SK-N-SH (cell line): ENCODE measurements around the gene CAPSL. TPM values are rescaled to one million over a fixed set of nuclear protein-coding genes. Genes with fewer than 3 reads are reported as not detected.

ENCODE experiments used
- CTCF ChIA-PET: fragments of 300-600, 350-600 bp; formaldehyde crosslinking; extraction: SDS; loops from one replicate; lab custom pipeline; 2021; lab: Yijun Ruan, JAX
- POLR2A ChIA-PET: fragments of 350-600 bp; sonication (Branson Sonifier 250); formaldehyde crosslinking; extraction: SDS; loops from one replicate; lab custom pipeline; 2020; ENCODE audit warnings: antibody characterized with exemption, inconsistent platforms; lab: Yijun Ruan, JAX
- DNase-seq: peaks from one replicate; pipeline ENCODE4 v3.0.0; 2012
- H2AFZ ChIP-seq: fragments of 200-600 bp; sonication (generic); 2 replicates; pipeline ENCODE4 v1.8.1; 2016; ENCODE audit warnings: antibody characterized with exemption, mild to moderate bottlenecking, low read depth
- H3F3A ChIP-seq: fragments of 200-600 bp; sonication (generic); replicated peaks from 2 replicates; pipeline ENCODE3; 2016; ENCODE audit warnings: antibody characterized with exemption, mild to moderate bottlenecking; ENCODE audit not compliant: insufficient read depth
- H3K27ac ChIP-seq, 2 experiments: fragments of 200-500 bp in 1 of 2; fragments of 200-600 bp in 1 of 2; sonication (Bioruptor generic) in 1 of 2; sonication (generic), shearing (Covaris generic) in 1 of 2; 2 replicates each; pipeline versions ENCODE4 v1.5.1 to v1.6.1; 2014 to 2016; ENCODE audit warnings: low read depth in 2 of 2, inconsistent platforms in 1 of 2, low read length in 1 of 2, mild to moderate bottlenecking in 1 of 2, mixed read lengths in 1 of 2
- H3K27me3 ChIP-seq: fragments of 200-600 bp; sonication (generic), shearing (Covaris generic); 2 replicates; pipeline ENCODE4 v1.6.1; 2016; ENCODE audit warnings: mixed run types; ENCODE audit not compliant: insufficient read depth
- H3K36me3 ChIP-seq, 2 experiments: fragments of 200-500 bp in 1 of 2; fragments of 200-600 bp in 1 of 2; sonication (Bioruptor generic) in 1 of 2; sonication (generic) in 1 of 2; replicated peaks in 1 of 2; 2 replicates each; pipeline versions ENCODE3 to v1.5.1; 2014 to 2016; ENCODE audit warnings: low read length in 1 of 2, mild to moderate bottlenecking in 1 of 2; ENCODE audit not compliant: insufficient read depth in 2 of 2, control insufficient read depth in 1 of 2
- H3K4me1 ChIP-seq, 2 experiments: fragments of 200-500 bp in 1 of 2; fragments of 200-600 bp in 1 of 2; sonication (Bioruptor generic) in 1 of 2; sonication (generic), shearing (Covaris generic) in 1 of 2; 2 replicates each; pipeline versions ENCODE4 v1.5.1 to v1.6.1; 2014 to 2016; ENCODE audit warnings: low read depth in 1 of 2, low read length in 1 of 2, mixed run types in 1 of 2; ENCODE audit not compliant: insufficient read depth in 2 of 2, control insufficient read depth in 1 of 2
- H3K4me2 ChIP-seq: fragments of 200-600 bp; sonication (generic), shearing (Covaris generic); 2 replicates; pipeline ENCODE4 v1.6.1; 2017; ENCODE audit warnings: mixed run types
- H3K4me3 ChIP-seq, 2 experiments: fragments of 200-500 bp in 1 of 2; fragments of 200-600 bp in 1 of 2; sonication (Bioruptor generic) in 1 of 2; sonication (generic), shearing (Covaris generic) in 1 of 2; 2 replicates each; pipeline versions ENCODE4 v1.5.1 to v1.8.1; 2014 to 2016; ENCODE audit warnings: low read depth in 2 of 2, inconsistent platforms in 1 of 2, low read length in 1 of 2, mild to moderate bottlenecking in 1 of 2, mixed read lengths in 1 of 2, moderate library complexity in 1 of 2
- H3K79me2 ChIP-seq: fragments of 200-600 bp; sonication (generic); 2 replicates; pipeline ENCODE4 v1.8.1; 2017; ENCODE audit warnings: mild to moderate bottlenecking; ENCODE audit not compliant: insufficient read depth
- H3K9ac ChIP-seq: fragments of 200-600 bp; sonication (generic); 2 replicates; pipeline ENCODE4 v1.6.1; 2017; ENCODE audit warnings: mixed run types
- H3K9me2 ChIP-seq: fragments of 200-600 bp; sonication (generic); 2 replicates; pipeline ENCODE4 v1.6.1; 2017; ENCODE audit warnings: mixed run types
- H3K9me3 ChIP-seq: fragments of 200-600 bp; sonication (generic); 2 replicates; pipeline ENCODE4 v1.6.1; 2017; ENCODE audit warnings: mixed run types, mild to moderate bottlenecking, moderate library complexity
- H4K20me1 ChIP-seq: fragments of 200-600 bp; sonication (generic); 2 replicates; pipeline ENCODE4 v1.6.1; 2017; ENCODE audit warnings: mild to moderate bottlenecking, mixed run types; ENCODE audit not compliant: insufficient read depth
- CTCF ChIP-seq: fragments of 200-600 bp; sonication (generic); IDR thresholded peaks from 2 replicates; pipeline ENCODE4 v1.6.1; 2017; ENCODE audit warnings: antibody characterized with exemption, mild to moderate bottlenecking, moderate library complexity
- EP300 ChIP-seq, 2 experiments: IDR thresholded peaks; 2 replicates each; pipeline versions ENCODE4 v1.4.0 to v1.6.1; 2012; ENCODE audit warnings: borderline replicate concordance in 1 of 2, low read depth in 1 of 2, low read length in 1 of 2
- FOXM1 ChIP-seq: IDR thresholded peaks from 2 replicates; pipeline ENCODE4 v1.4.0; 2012; ENCODE audit warnings: low read depth, mild to moderate bottlenecking
- GATA2 ChIP-seq: sonication (generic); formaldehyde crosslinking; IDR thresholded peaks from 2 replicates; pipeline ENCODE4 v1.5.0; 2020; ENCODE audit warnings: mild to moderate bottlenecking, missing genetic modification reagents
- JUND ChIP-seq: IDR thresholded peaks from 2 replicates; pipeline ENCODE4 v1.4.0; 2012
- MAX ChIP-seq: IDR thresholded peaks from 2 replicates; pipeline ENCODE4 v1.4.0; 2012; ENCODE audit warnings: low read depth
- MEF2A ChIP-seq: IDR thresholded peaks from 2 replicates; pipeline ENCODE4 v1.4.0; 2012; ENCODE audit warnings: low read depth, borderline replicate concordance
- MXI1 ChIP-seq: IDR thresholded peaks from 2 replicates; pipeline ENCODE4 v1.6.1; 2012; ENCODE audit warnings: mild to moderate bottlenecking, low read depth, low read length, improper control_type of control experiment
- NFIC ChIP-seq: IDR thresholded peaks from 2 replicates; pipeline ENCODE4 v1.4.0; 2012; ENCODE audit warnings: borderline replicate concordance
- NRF1 ChIP-seq: IDR thresholded peaks from 2 replicates; pipeline ENCODE4 v1.6.1; 2012; ENCODE audit warnings: low read depth, mild to moderate bottlenecking, low read length
- POLR2AphosphoS5 ChIP-seq: IDR thresholded peaks from 2 replicates; pipeline ENCODE4 v1.6.1; 2012; ENCODE audit warnings: low read depth, low read length
- RCOR1 ChIP-seq: fragments of 150-350 bp; IDR thresholded peaks from 2 replicates; pipeline ENCODE4 v1.6.1; 2017; ENCODE audit warnings: antibody characterized with exemption, low read length
- REST ChIP-seq: IDR thresholded peaks from 2 replicates; pipeline ENCODE4 v1.6.1; 2012; ENCODE audit warnings: mild to moderate bottlenecking, low read depth, low read length, moderate library complexity
- RFX5 ChIP-seq: IDR thresholded peaks from 2 replicates; pipeline ENCODE4 v1.6.1; 2012; ENCODE audit warnings: mild to moderate bottlenecking, improper control_type of control experiment, low read length
- TAF1 ChIP-seq: IDR thresholded peaks from 2 replicates; pipeline ENCODE4 v1.6.1; 2012; ENCODE audit warnings: low read depth, mild to moderate bottlenecking, low read length, moderate library complexity, borderline replicate concordance
- TCF12 ChIP-seq: IDR thresholded peaks from 2 replicates; pipeline ENCODE4 v1.4.0; 2012
- ZBTB33 ChIP-seq: IDR thresholded peaks from 2 replicates; pipeline ENCODE4 v1.4.0; 2012; ENCODE audit warnings: low read depth, borderline replicate concordance
- whole genome bisulfite sequencing: methylation state at CpG from one replicate; pipeline ENCODE4 v1.1.6; 2017; ENCODE audit warnings: low lambda C conversion rate; 5-methylcytosine and 5-hydroxymethylcytosine counted together
- polyA plus RNA-seq, 3 experiments: library from polyadenylated mRNA; depleted of rRNA; stranded (reverse); fragments of >200 nt; gene quantifications; 2 replicates each; pipeline ENCODE4 v1.2.3, GENCODE V29; 2012
- TF ChIP-seq, protein P1 (sequence below): IDR thresholded peaks from 2 replicates; pipeline ENCODE4 v1.4.0; 2012; ENCODE audit warnings: low read depth, borderline replicate concordance
- TF ChIP-seq, protein P2 (sequence below): fragments of 150-350 bp; IDR thresholded peaks from 2 replicates; pipeline ENCODE4 v1.6.1; 2017; ENCODE audit warnings: antibody characterized with exemption, low read length, low read depth, borderline replicate concordance

CAPSL gene
- polyA plus RNA-seq, 1 of the 3 experiments (the other 2 are of a cell fraction) = 0.23 TPM

GRCh38 chr5:35956429-35956828 is 18.0 kb upstream of the CAPSL start:
- POLR2A ChIA-PET = no interaction called here
- Histone ChIP-seq H3K4me2 (no peak overlapping the region), H3K9me2 (no peaks in the 10 kb centered on the region), H3K4me1 (no peaks in the 10 kb centered on the region), H3K27me3 (no peaks in the 10 kb centered on the region; the same call in 1 of the 2 replicates), H3F3A (no peaks in the 10 kb centered on the region), H3K4me3 (no peak overlapping the region), H3K27ac (no peak overlapping the region), H3K9me3 (no peaks in the 10 kb centered on the region), H3K36me3 (no peaks in the 10 kb centered on the region), H2AFZ (no peak overlapping the region), H4K20me1 (no peaks in the 10 kb centered on the region), H3K9ac (no peak overlapping the region), H3K79me2 (no peaks in the 10 kb centered on the region)
- 29% methylated on average over 1 of the region's 1 CpG for WGBS
- no peak for DNase-seq
- no peak for TF ChIP-seq FOXM1
- TF ChIP-seq RCOR1 = no peak
- no peak for TF ChIP-seq ZBTB33
- TF ChIP-seq RFX5 = no peak
- TF ChIP-seq JUND = no peak
- no peak for TF ChIP-seq CTCF
- no peak for TF ChIP-seq NRF1
- TF ChIP-seq POLR2AphosphoS5 = no peak
- TF ChIP-seq, protein P1, sequence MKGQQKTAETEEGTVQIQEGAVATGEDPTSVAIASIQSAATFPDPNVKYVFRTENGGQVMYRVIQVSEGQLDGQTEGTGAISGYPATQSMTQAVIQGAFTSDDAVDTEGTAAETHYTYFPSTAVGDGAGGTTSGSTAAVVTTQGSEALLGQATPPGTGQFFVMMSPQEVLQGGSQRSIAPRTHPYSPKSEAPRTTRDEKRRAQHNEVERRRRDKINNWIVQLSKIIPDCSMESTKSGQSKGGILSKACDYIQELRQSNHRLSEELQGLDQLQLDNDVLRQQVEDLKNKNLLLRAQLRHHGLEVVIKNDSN = no peak
- TF ChIP-seq EP300 (IDR thresholded peaks at IDR 0.05; ENCODE audit: borderline replicate concordance in 1 of 2, low read depth in 1 of 2, low read length in 1 of 2) = no peak
- TF ChIP-seq, protein P2, sequence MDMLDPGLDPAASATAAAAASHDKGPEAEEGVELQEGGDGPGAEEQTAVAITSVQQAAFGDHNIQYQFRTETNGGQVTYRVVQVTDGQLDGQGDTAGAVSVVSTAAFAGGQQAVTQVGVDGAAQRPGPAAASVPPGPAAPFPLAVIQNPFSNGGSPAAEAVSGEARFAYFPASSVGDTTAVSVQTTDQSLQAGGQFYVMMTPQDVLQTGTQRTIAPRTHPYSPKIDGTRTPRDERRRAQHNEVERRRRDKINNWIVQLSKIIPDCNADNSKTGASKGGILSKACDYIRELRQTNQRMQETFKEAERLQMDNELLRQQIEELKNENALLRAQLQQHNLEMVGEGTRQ = no peak
- TF ChIP-seq MXI1 = no peak
- TF ChIP-seq MAX = no peak
- TF ChIP-seq REST = no peak
- no peak for TF ChIP-seq MEF2A
- TF ChIP-seq NFIC = no peak
- no peak for TF ChIP-seq TAF1
- TF ChIP-seq GATA2 = no peak
- TF ChIP-seq TCF12 = no peak
- CTCF ChIA-PET = interaction anchor here (1.0 to 1.4 kb wide), 2 partner anchors 11 to 30 kb away, joined by 3 to 5 read pairs; no protein-coding TSS in a partner anchor
